ENCODE results near the gene MBD6. TPM values are rescaled to one million over a fixed set of nuclear protein-coding genes. Genes with fewer than 3 reads are reported as not detected.

Gene MBD6, protein sequence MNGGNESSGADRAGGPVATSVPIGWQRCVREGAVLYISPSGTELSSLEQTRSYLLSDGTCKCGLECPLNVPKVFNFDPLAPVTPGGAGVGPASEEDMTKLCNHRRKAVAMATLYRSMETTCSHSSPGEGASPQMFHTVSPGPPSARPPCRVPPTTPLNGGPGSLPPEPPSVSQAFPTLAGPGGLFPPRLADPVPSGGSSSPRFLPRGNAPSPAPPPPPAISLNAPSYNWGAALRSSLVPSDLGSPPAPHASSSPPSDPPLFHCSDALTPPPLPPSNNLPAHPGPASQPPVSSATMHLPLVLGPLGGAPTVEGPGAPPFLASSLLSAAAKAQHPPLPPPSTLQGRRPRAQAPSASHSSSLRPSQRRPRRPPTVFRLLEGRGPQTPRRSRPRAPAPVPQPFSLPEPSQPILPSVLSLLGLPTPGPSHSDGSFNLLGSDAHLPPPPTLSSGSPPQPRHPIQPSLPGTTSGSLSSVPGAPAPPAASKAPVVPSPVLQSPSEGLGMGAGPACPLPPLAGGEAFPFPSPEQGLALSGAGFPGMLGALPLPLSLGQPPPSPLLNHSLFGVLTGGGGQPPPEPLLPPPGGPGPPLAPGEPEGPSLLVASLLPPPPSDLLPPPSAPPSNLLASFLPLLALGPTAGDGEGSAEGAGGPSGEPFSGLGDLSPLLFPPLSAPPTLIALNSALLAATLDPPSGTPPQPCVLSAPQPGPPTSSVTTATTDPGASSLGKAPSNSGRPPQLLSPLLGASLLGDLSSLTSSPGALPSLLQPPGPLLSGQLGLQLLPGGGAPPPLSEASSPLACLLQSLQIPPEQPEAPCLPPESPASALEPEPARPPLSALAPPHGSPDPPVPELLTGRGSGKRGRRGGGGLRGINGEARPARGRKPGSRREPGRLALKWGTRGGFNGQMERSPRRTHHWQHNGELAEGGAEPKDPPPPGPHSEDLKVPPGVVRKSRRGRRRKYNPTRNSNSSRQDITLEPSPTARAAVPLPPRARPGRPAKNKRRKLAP
- total RNA-seq: 13.8 and 14.1 TPM in 2 replicates
- 22.8 and 36.9 TPM in 2 replicates for polyA plus RNA-seq

- no peaks in the 10 kb centered on the region for H3K27me3 ChIP-seq
- TF ChIP-seq, protein P1, sequence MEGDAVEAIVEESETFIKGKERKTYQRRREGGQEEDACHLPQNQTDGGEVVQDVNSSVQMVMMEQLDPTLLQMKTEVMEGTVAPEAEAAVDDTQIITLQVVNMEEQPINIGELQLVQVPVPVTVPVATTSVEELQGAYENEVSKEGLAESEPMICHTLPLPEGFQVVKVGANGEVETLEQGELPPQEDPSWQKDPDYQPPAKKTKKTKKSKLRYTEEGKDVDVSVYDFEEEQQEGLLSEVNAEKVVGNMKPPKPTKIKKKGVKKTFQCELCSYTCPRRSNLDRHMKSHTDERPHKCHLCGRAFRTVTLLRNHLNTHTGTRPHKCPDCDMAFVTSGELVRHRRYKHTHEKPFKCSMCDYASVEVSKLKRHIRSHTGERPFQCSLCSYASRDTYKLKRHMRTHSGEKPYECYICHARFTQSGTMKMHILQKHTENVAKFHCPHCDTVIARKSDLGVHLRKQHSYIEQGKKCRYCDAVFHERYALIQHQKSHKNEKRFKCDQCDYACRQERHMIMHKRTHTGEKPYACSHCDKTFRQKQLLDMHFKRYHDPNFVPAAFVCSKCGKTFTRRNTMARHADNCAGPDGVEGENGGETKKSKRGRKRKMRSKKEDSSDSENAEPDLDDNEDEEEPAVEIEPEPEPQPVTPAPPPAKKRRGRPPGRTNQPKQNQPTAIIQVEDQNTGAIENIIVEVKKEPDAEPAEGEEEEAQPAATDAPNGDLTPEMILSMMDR (IDR thresholded peaks at IDR 0.05; ENCODE audit: low read depth, low read length): no peak
- peaks cover 3% of the 10 kb centered on the region for H3K36me3 ChIP-seq
- peaks cover 37% of the 10 kb centered on the region for H3K4me1 ChIP-seq (ENCODE audit: low read depth)
- H3K9me3 ChIP-seq (ENCODE audit: low read depth): no peaks in the 10 kb centered on the region
- H3K27ac ChIP-seq: peak within 1 kb of the TSS; percentile 98
- DNase-seq (ENCODE audit: low read depth in 1 of 2, low spot score in 1 of 2): peak; percentile 95 to 96
- peak within 1 kb of the TSS; percentile 45 for H3K4me3 ChIP-seq
These were observed at the start of gene MBD6 for GRCh38 chr12:57522011-57522886. TSS of gene MBD6 (plus strand) at chr12:57522824. CDS start at chr12:57524304, 1,480 bp downstream.

- no peaks in the 10 kb centered on the region for H3K36me3 ChIP-seq
These were observed 49.2 kb upstream of the MBD6 start for GRCh38 chr12:57473392-57473791.

GRCh38 chr12:57473886-57474285 is 48.7 kb upstream of the MBD6 start:
- Histone ChIP-seq H3K9me3 (ENCODE audit: low read depth) (no peaks in the 10 kb centered on the region), H3K36me3 (no peaks in the 10 kb centered on the region), H3K4me1 (ENCODE audit: low read depth) (no peaks in the 10 kb centered on the region), H3K27ac (no peak overlapping the region), H3K4me3 (no peak overlapping the region), H3K27me3 (peaks cover 70% of the 10 kb centered on the region)
- TF ChIP-seq, protein P1 (IDR thresholded peaks at IDR 0.05; ENCODE audit: low read depth, low read length): no peak
- no peak for DNase-seq (ENCODE audit: low read depth in 1 of 2, low spot score in 1 of 2)

More at GRCh38 chr12:57473392-57473791, 49.2 kb upstream of the MBD6 start:
- H3K4me3 ChIP-seq: no peak overlapping the region
- H3K27me3 ChIP-seq: peaks cover 68% of the 10 kb centered on the region
- H3K4me1 ChIP-seq (ENCODE audit: low read depth): no peaks in the 10 kb centered on the region
- no peak overlapping the region for H3K27ac ChIP-seq
- TF ChIP-seq, protein P1 (IDR thresholded peaks at IDR 0.05; ENCODE audit: low read depth, low read length): no peak
- no peak for DNase-seq (ENCODE audit: low read depth in 1 of 2, low spot score in 1 of 2)
- no peaks in the 10 kb centered on the region for H3K9me3 ChIP-seq (ENCODE audit: low read depth)

DNA sequence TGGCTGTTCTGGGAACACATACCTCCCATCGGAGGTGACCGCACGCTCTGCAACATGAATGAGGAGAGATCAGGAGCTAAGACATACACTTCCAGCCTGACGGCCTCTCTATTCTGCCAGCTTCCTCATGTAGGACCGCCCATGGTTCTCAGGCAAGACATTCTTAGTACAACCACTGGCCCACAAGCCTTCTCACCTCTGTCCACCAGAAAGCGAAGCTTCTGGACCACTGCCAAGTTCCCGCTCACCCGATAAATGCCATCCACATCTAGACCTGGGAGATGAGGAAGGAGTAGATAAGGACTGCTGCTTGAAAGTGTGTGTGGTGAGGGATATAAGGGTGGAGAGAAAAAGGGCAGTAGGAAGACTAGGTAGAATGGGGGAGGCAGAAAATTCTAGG is 48.2 kb upstream of the MBD6 start:
- Histone ChIP-seq H3K27me3 (peaks cover 76% of the 10 kb centered on the region), H3K36me3 (no peaks in the 10 kb centered on the region), H3K27ac (no peak overlapping the region), H3K4me3 (no peak overlapping the region), H3K4me1 (ENCODE audit: low read depth) (no peaks in the 10 kb centered on the region), H3K9me3 (ENCODE audit: low read depth) (no peaks in the 10 kb centered on the region)
- no peak for DNase-seq (ENCODE audit: low read depth in 1 of 2, low spot score in 1 of 2)
- TF ChIP-seq, protein P1 (IDR thresholded peaks at IDR 0.05; ENCODE audit: low read depth, low read length): no peak

DNA sequence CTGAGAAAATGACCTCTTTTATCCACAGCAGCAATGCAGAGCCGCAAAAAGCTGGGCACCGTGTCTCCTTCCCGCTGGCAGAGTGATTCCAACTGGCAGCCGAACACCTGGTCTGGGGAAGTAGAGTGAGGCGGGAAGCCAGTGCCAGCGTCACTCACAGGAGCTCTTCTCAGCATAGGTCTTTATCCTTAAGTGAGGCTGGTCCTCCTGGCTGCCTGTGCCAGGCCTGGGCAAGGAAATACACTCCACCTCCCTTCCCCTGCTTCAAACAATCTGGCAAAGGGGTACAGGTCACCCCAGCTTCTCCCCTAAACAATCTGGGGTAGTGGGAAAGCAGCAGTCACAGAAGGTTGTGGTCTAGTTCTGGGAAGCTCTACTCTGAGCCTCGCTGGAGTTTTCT is 47.8 kb upstream of the MBD6 start:
- Histone ChIP-seq H3K4me3 (no peak overlapping the region), H3K27ac (no peak overlapping the region), H3K27me3 (peaks cover 76% of the 10 kb centered on the region), H3K9me3 (ENCODE audit: low read depth) (no peaks in the 10 kb centered on the region), H3K36me3 (no peaks in the 10 kb centered on the region), H3K4me1 (ENCODE audit: low read depth) (no peaks in the 10 kb centered on the region)
- no peak for DNase-seq (ENCODE audit: low read depth in 1 of 2, low spot score in 1 of 2)
- TF ChIP-seq, protein P1 (IDR thresholded peaks at IDR 0.05; ENCODE audit: low read depth, low read length): no peak

Data from cardiac muscle cell (in vitro differentiated cells and primary cell).